ENCODE data around the gene RNF14. TPM values are rescaled to one million over a fixed set of nuclear protein-coding genes. Genes with fewer than 3 reads are reported as not detected.

RNF14 gene
- total and polyA plus RNA-seq, 2 donors (not counting 3 experiments of a cell fraction or from before 2014, with no cell fraction given): 23.5 to 55.9 TPM

DNA sequence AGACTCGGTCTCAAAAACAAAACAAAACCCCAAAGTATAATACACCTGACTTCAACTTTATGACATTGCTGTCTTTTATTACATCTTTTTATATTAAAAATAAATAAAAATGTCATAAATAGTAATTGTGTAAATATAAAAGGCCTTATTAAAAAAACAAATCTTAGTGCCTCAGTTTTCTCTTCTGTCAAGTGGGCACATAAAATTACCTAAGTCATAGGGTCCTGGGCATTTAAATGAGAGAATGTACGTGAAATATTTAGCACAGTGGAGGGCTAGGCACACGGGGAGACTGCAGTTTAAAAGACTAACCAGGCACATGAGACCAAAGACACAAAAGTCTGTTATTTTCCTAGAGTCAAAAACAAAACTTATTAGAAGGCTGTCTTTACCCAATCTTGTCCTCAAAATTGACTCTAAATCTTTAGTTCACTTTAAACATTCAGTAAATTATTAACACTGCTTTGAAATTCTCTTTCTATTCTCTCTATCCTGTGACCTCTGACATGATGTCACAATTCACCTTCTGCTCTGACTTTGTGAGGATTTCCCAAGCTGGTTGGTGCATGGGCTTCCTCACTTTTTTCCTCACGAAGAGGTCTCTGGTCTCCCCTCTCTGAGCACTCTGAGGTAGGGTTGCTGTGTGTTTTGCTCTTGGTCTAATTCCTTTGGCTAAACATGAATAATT, 2.5 kb upstream of the RNF14 start:
- no peak overlapping the region for H3K4me3 ChIP-seq (replicated peaks in 1 of 3; ENCODE audit: insufficient read depth in 1 of 3, low read depth in 1 of 3, low read length in 3 of 3)
- H3K4me2 ChIP-seq (ENCODE audit: insufficient read depth, low read length): no peak overlapping the region
- peaks cover 18% of the 10 kb centered on the region for H3K4me1 ChIP-seq (ENCODE audit: control insufficient read depth, extremely low read depth, insufficient read depth, low read length)
- DNase-seq (ENCODE audit: low read depth, low spot score) (no peak), FAIRE-seq (no peak)
- no peaks in the 10 kb centered on the region for H3K9me3 ChIP-seq (replicated peaks; ENCODE audit: control insufficient read depth, insufficient read depth, low read length)
- H3K9ac ChIP-seq (replicated peaks; ENCODE audit: extremely low read depth, insufficient read depth, low read length): no peak overlapping the region
- CTCF ChIA-PET: no interaction called here
- H3K27me3 ChIP-seq (ENCODE audit: control insufficient read depth in 2 of 2, insufficient read depth in 2 of 2, low read length in 2 of 2): no peaks in the 10 kb centered on the region
- no peaks in the 10 kb centered on the region for H4K20me1 ChIP-seq (replicated peaks; ENCODE audit: control insufficient read depth, extremely low read depth, insufficient read depth, low read length)
- POLR2A ChIA-PET: interaction anchor here (0.7 kb wide), 1 partner anchor 76 kb away, joined by 3 read pairs; no protein-coding TSS in a partner anchor
- intact Hi-C loops (cut with micrococcal nuclease): no loop called here
- peaks cover 18% of the 10 kb centered on the region for H3K79me2 ChIP-seq (ENCODE audit: control insufficient read depth, insufficient read depth, low read length)
- H3K36me3 ChIP-seq (ENCODE audit: control insufficient read depth in 2 of 2, extremely low read depth in 1 of 2, insufficient read depth in 2 of 2, low read length in 2 of 2): peaks cover 0 to 2% of the 10 kb centered on the region in 2 experiments
- BruUV-seq (replicated peaks): no TSS peak
- no peak overlapping the region for H2AFZ ChIP-seq (ENCODE audit: low read depth, low read length)
- no peak overlapping the region for H3K27ac ChIP-seq (ENCODE audit: insufficient read depth, low read depth, low read length)
- dilution Hi-C loops (cut with MboI; ENCODE audit: extremely low pct_ligation_motif_present, low sequenced_read_pairs): no loop called here
- no peaks in the 10 kb centered on the region for H3K9me1 ChIP-seq (replicated peaks; ENCODE audit: control insufficient read depth, extremely low read depth, insufficient read depth, low read length)
- TF ChIP-seq, protein P1, sequence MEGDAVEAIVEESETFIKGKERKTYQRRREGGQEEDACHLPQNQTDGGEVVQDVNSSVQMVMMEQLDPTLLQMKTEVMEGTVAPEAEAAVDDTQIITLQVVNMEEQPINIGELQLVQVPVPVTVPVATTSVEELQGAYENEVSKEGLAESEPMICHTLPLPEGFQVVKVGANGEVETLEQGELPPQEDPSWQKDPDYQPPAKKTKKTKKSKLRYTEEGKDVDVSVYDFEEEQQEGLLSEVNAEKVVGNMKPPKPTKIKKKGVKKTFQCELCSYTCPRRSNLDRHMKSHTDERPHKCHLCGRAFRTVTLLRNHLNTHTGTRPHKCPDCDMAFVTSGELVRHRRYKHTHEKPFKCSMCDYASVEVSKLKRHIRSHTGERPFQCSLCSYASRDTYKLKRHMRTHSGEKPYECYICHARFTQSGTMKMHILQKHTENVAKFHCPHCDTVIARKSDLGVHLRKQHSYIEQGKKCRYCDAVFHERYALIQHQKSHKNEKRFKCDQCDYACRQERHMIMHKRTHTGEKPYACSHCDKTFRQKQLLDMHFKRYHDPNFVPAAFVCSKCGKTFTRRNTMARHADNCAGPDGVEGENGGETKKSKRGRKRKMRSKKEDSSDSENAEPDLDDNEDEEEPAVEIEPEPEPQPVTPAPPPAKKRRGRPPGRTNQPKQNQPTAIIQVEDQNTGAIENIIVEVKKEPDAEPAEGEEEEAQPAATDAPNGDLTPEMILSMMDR (IDR thresholded peaks at IDR 0.05; ENCODE audit: extremely low read depth in 1 of 2, insufficient read depth in 1 of 2, low read depth in 1 of 2, low read length in 2 of 2): no peak
- TF ChIP-seq GATA2 (IDR thresholded peaks at IDR 0.05; ENCODE audit: insufficient read depth, insufficient read length, low read depth, low read length): no peak
- TF ChIP-seq POLR2A (IDR thresholded peaks at IDR 0.05; ENCODE audit: low read depth, low read length): no peak
- no peak for TF ChIP-seq MYC (IDR thresholded peaks at IDR 0.05; ENCODE audit: low read depth, low read length)
- TF ChIP-seq JUN (IDR thresholded peaks at IDR 0.05; ENCODE audit: borderline replicate concordance, insufficient read depth, insufficient read length, low read depth): no peak
- no peak for TF ChIP-seq EZH2 (IDR thresholded peaks at IDR 0.05; ENCODE audit: borderline replicate concordance, low read depth, low read length, severe bottlenecking)
- TF ChIP-seq, protein P2, sequence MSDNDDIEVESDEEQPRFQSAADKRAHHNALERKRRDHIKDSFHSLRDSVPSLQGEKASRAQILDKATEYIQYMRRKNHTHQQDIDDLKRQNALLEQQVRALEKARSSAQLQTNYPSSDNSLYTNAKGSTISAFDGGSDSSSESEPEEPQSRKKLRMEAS (IDR thresholded peaks at IDR 0.05; ENCODE audit: insufficient read depth, insufficient read length): no peak
- TF ChIP-seq FOS (IDR thresholded peaks at IDR 0.05; ENCODE audit: borderline replicate concordance, insufficient read depth, low read length): no peak
- no peak for TF ChIP-seq POLR2AphosphoS5 (IDR thresholded peaks at IDR 0.05; ENCODE audit: insufficient read depth, low read depth, low read length)

Measured in endothelial cell of umbilical vein (primary cell).